ENCODE data around the gene C15orf40.

- TF ChIP-seq CTCF (IDR thresholded peaks at IDR 0.05) (no peak), POLR2AphosphoS5 (IDR thresholded peaks at IDR 0.05) (peak in 2 of 3 donors; percentile 12 to 86), EP300 (IDR thresholded peaks at IDR 0.05) (no peak)
Measured at GRCh38 chr15:82985688-82986441, 25.6 kb downstream of the C15orf40 start, which contains the start of gene RAMAC.
